Activated CD4-positive, alpha-beta T cell treated with anti-CD3 and anti-CD28 coated beads, Interleukin-2, Interleukin-6, amounts not matched to agents 100 ng/mL and 50 ng/mL, durations not matched to agents 16 hours and 8 hours (primary cell): ENCODE measurements around the gene F12.

Experiments
- DNase-seq: peaks from one replicate; pipeline ENCODE4 v3.0.0-alpha.2; 2020

The F12 gene

GRCh38 chr5:177446200-177447065, 37.1 kb upstream of the F12 start, which contains the start of gene PRR7:
PRR7 (plus strand) TSS chr5:177446814; CDS start chr5:177455068, 8,254 bp downstream.
- peak; percentile 77 for DNase-seq

GRCh38 chr5:177445917-177446199, 36.5 kb upstream of the F12 start:
- DNase-seq, result no peak

GRCh38 chr5:177445052-177445916, 35.9 kb upstream of the F12 start:
- peak; percentile 43 for DNase-seq

- DNase-seq, result no peak
Measured at GRCh38 chr5:177444106-177445051, 35.0 kb upstream of the F12 start.

GRCh38 chr5:177443144-177443983, 34.0 kb upstream of the F12 start:
- no peak for DNase-seq

GRCh38 chr5:177442066-177442826, 32.9 kb upstream of the F12 start:
- DNase-seq, result no peak

- no peak for DNase-seq
Measured at GRCh38 chr5:177440990-177441780, 31.8 kb upstream of the F12 start.

- peak; percentile 31 for DNase-seq
Measured at GRCh38 chr5:177440211-177440989, 31.0 kb upstream of the F12 start.

- no peak for DNase-seq
Measured at GRCh38 chr5:177439518-177440053, 30.2 kb upstream of the F12 start.

- DNase-seq, result no peak
Measured at GRCh38 chr5:177438468-177438867, 29.1 kb upstream of the F12 start.

- no peak for DNase-seq
Measured at GRCh38 chr5:177437623-177438022, 28.3 kb upstream of the F12 start.

GRCh38 chr5:177435847-177436536, 26.6 kb upstream of the F12 start:
- DNase-seq, result no peak

GRCh38 chr5:177434942-177435738, 25.8 kb upstream of the F12 start:
- no peak for DNase-seq

GRCh38 chr5:177434437-177434836, 25.1 kb upstream of the F12 start:
- DNase-seq, result peak; percentile 80

- DNase-seq, result no peak
Measured at GRCh38 chr5:177433658-177434217, 24.4 kb upstream of the F12 start.

GRCh38 chr5:177432839-177433657, 23.7 kb upstream of the F12 start:
- DNase-seq, result no peak
